ENCODE data around the gene GKN2.
"Not testable (repeated sequence)": the region's sequence is repeated elsewhere in the genome, so short reads cannot be mapped to it uniquely, and the experiment has no call there.

Gene GKN2

GRCh38 chr2:68907232-68907919 lies 45.3 kb downstream of the GKN2 start:
- no peak overlapping the region for H3K27ac ChIP-seq (ENCODE audit: low read depth, low read length)
- H3K9ac ChIP-seq (ENCODE audit: low read length) = no peak overlapping the region
- H3K4me3 ChIP-seq (ENCODE audit: low read depth in 1 of 2, low read length in 2 of 2) = no peak overlapping the region

GRCh38 chr2:68906716-68907115 lies 46.0 kb downstream of the GKN2 start:
- Histone ChIP-seq H3K4me3 (ENCODE audit: low read depth in 1 of 2, low read length in 2 of 2) (no peak overlapping the region), H3K4me1 (ENCODE audit: insufficient read depth, low read length) (peaks cover 11% of the 10 kb centered on the region), H3K36me3 (ENCODE audit: insufficient read depth, low read length) (no peaks in the 10 kb centered on the region), H3K9me3 (ENCODE audit: low read length) (no peaks in the 10 kb centered on the region), H3K27me3 (ENCODE audit: control insufficient read depth in 1 of 2, insufficient read depth in 2 of 2, low read length in 2 of 2) (no peaks in the 10 kb centered on the region), H3K9ac (ENCODE audit: low read length) (no peak overlapping the region), H3K27ac (ENCODE audit: low read depth, low read length) (no peak overlapping the region)

More at GRCh38 chr2:68907232-68907919, 45.3 kb downstream of the GKN2 start:
- no peaks in the 10 kb centered on the region for H3K27me3 ChIP-seq (ENCODE audit: control insufficient read depth in 1 of 2, insufficient read depth in 2 of 2, low read length in 2 of 2)
- no peaks in the 10 kb centered on the region for H3K36me3 ChIP-seq (ENCODE audit: insufficient read depth, low read length)
- no peaks in the 10 kb centered on the region for H3K9me3 ChIP-seq (ENCODE audit: low read length)
- H3K4me1 ChIP-seq (ENCODE audit: insufficient read depth, low read length) = peaks cover 11% of the 10 kb centered on the region

GRCh38 chr2:68905116-68905515 lies 47.6 kb downstream of the GKN2 start:
- no peak overlapping the region for H3K27ac ChIP-seq (ENCODE audit: low read depth, low read length)
- no peaks in the 10 kb centered on the region for H3K27me3 ChIP-seq (ENCODE audit: control insufficient read depth in 1 of 2, insufficient read depth in 2 of 2, low read length in 2 of 2)
- H3K36me3 ChIP-seq (ENCODE audit: insufficient read depth, low read length) = no peaks in the 10 kb centered on the region

GRCh38 chr2:68901561-68901960 lies 51.1 kb downstream of the GKN2 start:
- Histone ChIP-seq H3K9ac (ENCODE audit: low read length) (no peak overlapping the region), H3K27me3 (ENCODE audit: control insufficient read depth in 1 of 2, insufficient read depth in 2 of 2, low read length in 2 of 2) (no peaks in the 10 kb centered on the region), H3K4me1 (ENCODE audit: insufficient read depth, low read length) (no peaks in the 10 kb centered on the region), H3K36me3 (ENCODE audit: insufficient read depth, low read length) (no peaks in the 10 kb centered on the region), H3K4me3 (ENCODE audit: low read depth in 1 of 2, low read length in 2 of 2) (no peak overlapping the region), H3K27ac (ENCODE audit: low read depth, low read length) (no peak overlapping the region), H3K9me3 (ENCODE audit: low read length) (peaks cover 3% of the 10 kb centered on the region)

More at GRCh38 chr2:68905116-68905515, 47.6 kb downstream of the GKN2 start:
- peaks cover 3% of the 10 kb centered on the region for H3K9me3 ChIP-seq (ENCODE audit: low read length)
- no peak overlapping the region for H3K9ac ChIP-seq (ENCODE audit: low read length)
- no peak overlapping the region for H3K4me3 ChIP-seq (ENCODE audit: low read depth in 1 of 2, low read length in 2 of 2)
- peaks cover 11% of the 10 kb centered on the region for H3K4me1 ChIP-seq (ENCODE audit: insufficient read depth, low read length)

DNA sequence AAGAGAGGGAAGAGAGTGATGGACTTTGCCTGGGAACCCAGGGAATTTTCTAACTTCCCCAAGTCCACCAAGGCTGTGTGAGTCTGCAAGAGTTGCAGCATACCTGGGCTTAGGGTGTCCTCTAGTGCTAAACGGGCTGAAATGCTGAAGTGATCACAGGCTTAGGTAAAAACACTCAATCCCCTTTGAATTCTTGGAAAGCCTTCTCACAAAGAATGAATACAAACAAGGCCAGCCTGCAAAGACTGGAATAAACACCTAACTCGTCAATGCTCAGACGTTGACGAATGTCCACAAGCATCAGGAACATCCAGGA lies 51.5 kb downstream of the GKN2 start:
- no peaks in the 10 kb centered on the region for H3K4me1 ChIP-seq (ENCODE audit: insufficient read depth, low read length)
- H3K9me3 ChIP-seq (ENCODE audit: low read length) = peaks cover 3% of the 10 kb centered on the region
- no peak overlapping the region for H3K27ac ChIP-seq (ENCODE audit: low read depth, low read length)
- no peak overlapping the region for H3K9ac ChIP-seq (ENCODE audit: low read length)
- H3K36me3 ChIP-seq (ENCODE audit: insufficient read depth, low read length) = no peaks in the 10 kb centered on the region
- H3K27me3 ChIP-seq (ENCODE audit: control insufficient read depth in 1 of 2, insufficient read depth in 2 of 2, low read length in 2 of 2) = no peaks in the 10 kb centered on the region
- H3K4me3 ChIP-seq (ENCODE audit: low read depth in 1 of 2, low read length in 2 of 2) = no peak overlapping the region

- no peak overlapping the region for H3K9ac ChIP-seq (ENCODE audit: low read length)
- H3K27ac ChIP-seq (ENCODE audit: low read depth, low read length) = no peak overlapping the region
- H3K9me3 ChIP-seq (ENCODE audit: low read length) = peaks cover 3% of the 10 kb centered on the region
- H3K36me3 ChIP-seq (ENCODE audit: insufficient read depth, low read length) = no peaks in the 10 kb centered on the region
- no peak overlapping the region for H3K4me3 ChIP-seq (ENCODE audit: low read depth in 1 of 2, low read length in 2 of 2)
- no peaks in the 10 kb centered on the region for H3K27me3 ChIP-seq (ENCODE audit: control insufficient read depth in 1 of 2, insufficient read depth in 2 of 2, low read length in 2 of 2)
- H3K4me1 ChIP-seq (ENCODE audit: insufficient read depth, low read length) = no peaks in the 10 kb centered on the region
Measured at GRCh38 chr2:68900496-68901198, 52.0 kb downstream of the GKN2 start.

- H3K9me3 ChIP-seq (ENCODE audit: low read length); H3K27ac ChIP-seq (ENCODE audit: low read depth, low read length); H3K4me1 ChIP-seq (ENCODE audit: insufficient read depth, low read length); H3K36me3 ChIP-seq (ENCODE audit: insufficient read depth, low read length); H3K27me3 ChIP-seq (ENCODE audit: control insufficient read depth in 1 of 2, insufficient read depth in 2 of 2, low read length in 2 of 2); H3K9ac ChIP-seq (ENCODE audit: low read length); H3K4me3 ChIP-seq (ENCODE audit: low read depth in 1 of 2, low read length in 2 of 2): not testable (repeated sequence)
Measured at GRCh38 chr2:68895981-68896380, 56.7 kb downstream of the GKN2 start.

Data from muscle layer of colon (tissue), 2 donors.